K562 (cell line): ENCODE results near the gene WDR70. TPM values are rescaled to one million over a fixed set of nuclear protein-coding genes. Genes with fewer than 3 reads are reported as not detected.

Experiments used
- ATAC-seq: fragments of 200-7000 bp; cut with Tn5 transposase; 3 replicates; pipeline ENCODE4 v1.9.1; 2020; ENCODE audit warnings: moderate library complexity
- BruUV-seq: library from RNA; stranded (reverse); fragments of 400-500 nt; replicated peaks from 2 replicates; lab custom pipeline; 2021; lab: Mats Ljungman, UMichigan
- CTCF ChIA-PET: fragments of 300-600 bp; formaldehyde crosslinking; extraction: SDS; loops from one replicate; lab custom pipeline; 2021; ENCODE audit warnings: low intra/inter-chr PET ratio; lab: Yijun Ruan, JAX
- POLR2A ChIA-PET: fragments of 300-600, 350-650 bp; sonication (Branson Sonifier 250); formaldehyde crosslinking; extraction: SDS; loops from one replicate; lab custom pipeline; 2021; ENCODE audit warnings: antibody characterized with exemption, inconsistent platforms; lab: Yijun Ruan, JAX
- DNase-seq, 4 experiments: peaks; one replicate each; pipeline versions ENCODE4 v3.0.0 to v3.0.0-alpha.2; 2011 to 2018; ENCODE audit warnings: low spot score in 3 of 4, mixed read lengths in 3 of 4; ENCODE audit errors: extremely low read depth in 1 of 4
- FAIRE-seq: peaks from 2 replicates; lab custom pipeline; 2011; peaks lifted over from hg19 to GRCh38; lab: Jason Lieb, UNC
- H2AFZ ChIP-seq: 2 replicates; pipeline ENCODE4 v1.6.0; 2011; ENCODE audit warnings: low read depth, low read length, control low read depth, inconsistent platforms
- H3K27ac ChIP-seq: fragments of 200-600 bp; 3 replicates; pipeline ENCODE4 v1.8.0; 2011; ENCODE audit warnings: low read depth, mild to moderate bottlenecking, control low read depth, inconsistent platforms, low read length, moderate library complexity, mixed read lengths; ENCODE audit errors: extremely low read depth
- H3K27me3 ChIP-seq, 2 experiments: fragments of 300-600 bp in 1 of 2; 2 replicates in 1 of 2; 3 replicates in 1 of 2; pipeline versions ENCODE4 v1.6.0 to v1.8.0; 2011; ENCODE audit warnings: inconsistent platforms in 2 of 2, low read length in 2 of 2, mild to moderate bottlenecking in 1 of 2, mixed read lengths in 1 of 2, moderate library complexity in 1 of 2; ENCODE audit not compliant: control insufficient read depth in 2 of 2, insufficient read depth in 2 of 2
- H3K36me3 ChIP-seq: fragments of 300-600 bp; 3 replicates; pipeline ENCODE4 v1.8.0; 2011; ENCODE audit warnings: mild to moderate bottlenecking, low read length, inconsistent platforms; ENCODE audit not compliant: control insufficient read depth, insufficient read depth
- H3K4me1 ChIP-seq, 2 experiments: fragments of 200-600 bp in 1 of 2; replicated peaks in 1 of 2; 2 replicates in 1 of 2; 3 replicates in 1 of 2; pipeline versions ENCODE4 v1.5.1 to v1.8.0; 2011; ENCODE audit warnings: inconsistent platforms in 2 of 2, low read length in 2 of 2, mild to moderate bottlenecking in 1 of 2, mixed read lengths in 1 of 2, moderate library complexity in 1 of 2; ENCODE audit not compliant: control insufficient read depth in 2 of 2, insufficient read depth in 2 of 2
- H3K4me2 ChIP-seq: 2 replicates; pipeline ENCODE4 v1.6.1; 2011; ENCODE audit warnings: low read length, control low read depth, inconsistent platforms, mixed read lengths; ENCODE audit not compliant: insufficient read depth
- H3K4me3 ChIP-seq: fragments of 200-600 bp; sonication (generic), shearing (Covaris generic); 2 replicates; pipeline ENCODE4 v1.5.1; 2016; ENCODE audit warnings: control low read depth, inconsistent platforms
- H3K79me2 ChIP-seq: fragments of 200-600 bp; 3 replicates; pipeline ENCODE4 v1.8.0; 2011; ENCODE audit warnings: low read length, inconsistent platforms; ENCODE audit not compliant: control insufficient read depth, insufficient read depth
- H3K9ac ChIP-seq, 2 experiments: 2 replicates each; pipeline versions ENCODE4 v1.6.0 to v1.6.1; 2011; ENCODE audit warnings: low read depth in 2 of 2, low read length in 2 of 2, control low read depth in 1 of 2, inconsistent platforms in 1 of 2, mild to moderate bottlenecking in 1 of 2, mixed read lengths in 1 of 2; ENCODE audit not compliant: insufficient read depth in 1 of 2
- H3K9me1 ChIP-seq: one replicate; pipeline ENCODE4 v1.6.0; 2011; ENCODE audit warnings: inconsistent platforms, mild to moderate bottlenecking, low read length, moderate library complexity; ENCODE audit not compliant: control insufficient read depth, insufficient read depth
- H3K9me3 ChIP-seq: replicated peaks from 2 replicates; pipeline ENCODE4 v1.5.1; 2011; ENCODE audit warnings: low read depth, low read length, inconsistent platforms; ENCODE audit not compliant: control insufficient read depth, insufficient read depth
- H4K20me1 ChIP-seq: replicated peaks from 2 replicates; pipeline ENCODE4 v1.6.1; 2011; ENCODE audit warnings: low read length, inconsistent platforms, mixed read lengths; ENCODE audit not compliant: control insufficient read depth, insufficient read depth
- ARNT ChIP-seq, 2 experiments: fragments of 450-650 bp; IDR thresholded peaks; 2 replicates each; pipeline ENCODE4 v1.6.1; 2016; ENCODE audit warnings: mild to moderate bottlenecking in 1 of 2
- BCOR ChIP-seq: fragments of 450-650 bp; IDR thresholded peaks from 2 replicates; pipeline ENCODE4 v1.6.1; 2016
- E2F3 ChIP-seq: fragments of 250-450 bp; sonication (Bioruptor Pico); IDR thresholded peaks from 2 replicates; pipeline ENCODE4 v1.4.0; 2020; ENCODE audit warnings: mild to moderate bottlenecking
- ERF ChIP-seq: fragments of 450-650 bp; formaldehyde crosslinking; IDR thresholded peaks from 2 replicates; pipeline ENCODE4 v1.4.0; 2020; ENCODE audit warnings: mild to moderate bottlenecking, mixed read lengths
- ETV6 ChIP-seq, 3 experiments: fragments of 150-350 bp in 1 of 3; sonication (generic) in 1 of 3; formaldehyde crosslinking in 1 of 3; IDR thresholded peaks; 2 replicates each; pipeline versions ENCODE4 v1.6.1 to v1.8.0; 2014 to 2022; ENCODE audit warnings: borderline replicate concordance in 2 of 3, low read depth in 2 of 3, antibody characterized with exemption in 1 of 3, low read length in 1 of 3, mild to moderate bottlenecking in 1 of 3, missing genetic modification reagents in 1 of 3
- FOXJ3 ChIP-seq: sonication (generic); formaldehyde crosslinking; IDR thresholded peaks from 2 replicates; pipeline ENCODE4 v1.4.0; 2020; ENCODE audit warnings: mild to moderate bottlenecking, missing genetic modification reagents
- GTF2E2 ChIP-seq: fragments of 200-800 bp; sonication (Bioruptor generic); IDR thresholded peaks from 2 replicates; pipeline ENCODE4 v1.6.1; 2016; ENCODE audit warnings: missing genetic modification characterization, missing compliant biosample characterization
- ILF3 ChIP-seq: fragments of 450-650 bp; IDR thresholded peaks from 2 replicates; pipeline ENCODE4 v1.6.1; 2018; ENCODE audit warnings: antibody characterized with exemption, mild to moderate bottlenecking, moderate library complexity, borderline replicate concordance
- NONO ChIP-seq, 2 experiments: fragments of 200-400 bp in 1 of 2; fragments of 450-650 bp in 1 of 2; formaldehyde crosslinking in 1 of 2; IDR thresholded peaks; 2 replicates each; pipeline ENCODE4 v1.6.1; 2017; ENCODE audit warnings: low read depth in 2 of 2, mild to moderate bottlenecking in 2 of 2, moderate library complexity in 2 of 2, low read length in 1 of 2
- PML ChIP-seq: IDR thresholded peaks from 2 replicates; pipeline ENCODE4 v1.6.1; 2012; ENCODE audit warnings: low read length, inconsistent platforms
- RBM14 ChIP-seq: fragments of 200-400 bp; formaldehyde crosslinking; IDR thresholded peaks from 2 replicates; pipeline ENCODE4 v1.6.1; 2018; ENCODE audit warnings: low read depth, mild to moderate bottlenecking, low read length, moderate library complexity, borderline replicate concordance; ENCODE audit not compliant: insufficient read depth
- RBM15 ChIP-seq: fragments of 200-400 bp; formaldehyde crosslinking; IDR thresholded peaks from 2 replicates; pipeline ENCODE4 v1.6.1; 2018; ENCODE audit warnings: mild to moderate bottlenecking, low read length, moderate library complexity; ENCODE audit not compliant: insufficient read depth
- RBM25 ChIP-seq: fragments of 200-400 bp; formaldehyde crosslinking; IDR thresholded peaks from 2 replicates; pipeline ENCODE4 v1.6.1; 2018; ENCODE audit warnings: low read length, low read depth, moderate library complexity; ENCODE audit not compliant: severe bottlenecking
- RHOXF2B ChIP-seq: fragments of 250-450 bp; sonication (Bioruptor Pico); conservative IDR thresholded peaks from 2 replicates; pipeline ENCODE4 v1.5.1; 2021
- SMARCA5 ChIP-seq: fragments of 450-650 bp; IDR thresholded peaks from 2 replicates; pipeline ENCODE4 v1.6.1; 2016
- SMC3 ChIP-seq: conservative IDR thresholded peaks from 2 replicates; pipeline ENCODE4 v1.6.1; 2011; ENCODE audit warnings: low read depth, low read length, improper control_type of control experiment; ENCODE audit not compliant: insufficient read depth
- TRIM24 ChIP-seq, 2 experiments: fragments of 450-650 bp; IDR thresholded peaks; 2 replicates each; pipeline ENCODE4 v1.6.1; 2016
- TRIM28 ChIP-seq: fragments of 450-650 bp; IDR thresholded peaks from 2 replicates; pipeline ENCODE4 v1.6.1; 2017
- XRCC3 ChIP-seq: fragments of 450-650 bp; IDR thresholded peaks from 2 replicates; pipeline ENCODE4 v1.6.1; 2017; ENCODE audit warnings: mild to moderate bottlenecking, moderate library complexity
- ZBTB43 ChIP-seq: sonication (generic); formaldehyde crosslinking; IDR thresholded peaks from 2 replicates; pipeline ENCODE4 v1.8.0; 2023; ENCODE audit warnings: mild to moderate bottlenecking, missing genetic modification reagents
- ZFP1 ChIP-seq: fragments of 450-650 bp; formaldehyde crosslinking; IDR thresholded peaks from 2 replicates; pipeline ENCODE4 v1.4.0; 2020; ENCODE audit warnings: mild to moderate bottlenecking, mixed read lengths
- ZFPM2 ChIP-seq: fragments of 250-450 bp; sonication (Bioruptor Pico); IDR thresholded peaks from 2 replicates; pipeline ENCODE4 v1.5.1; 2022; ENCODE audit warnings: mild to moderate bottlenecking
- ZNF707 ChIP-seq: fragments of 250-450 bp; sonication (Bioruptor Pico); conservative IDR thresholded peaks from 2 replicates; pipeline ENCODE4 v1.8.0; 2022; ENCODE audit warnings: inconsistent platforms, mild to moderate bottlenecking, moderate library complexity
- ZNF75A ChIP-seq: fragments of 450-650 bp; formaldehyde crosslinking; IDR thresholded peaks from 2 replicates; pipeline ENCODE4 v1.4.0; 2020; ENCODE audit warnings: mild to moderate bottlenecking
- WGBS: fragments of 100-300 bp; shearing (Covaris generic); methylation state at CpG from one replicate; pipeline ENCODE4 v1.1.6; 2016; ENCODE audit warnings: low coverage, mixed read lengths; ENCODE audit not compliant: insufficient coverage; ENCODE audit errors: missing lambda C conversion rate; 5-methylcytosine and 5-hydroxymethylcytosine counted together
- in situ Hi-C: fragments of 300-500 bp; cut with MboI; formaldehyde crosslinking; loops from 4 replicates; pipeline ENCODE4 v1.15.0; 2018; ENCODE audit warnings: inconsistent platforms, mixed read lengths
- intact Hi-C: fragments of 100-400 bp; cut with micrococcal nuclease; formaldehyde crosslinking; loops from 2 replicates; pipeline ENCODE4 v1.14.2; 2022
- polyA plus RNA-seq, 8 experiments: library from polyadenylated mRNA; depleted of rRNA in 4 of 8; stranded (reverse) in 5 of 8; unstranded in 3 of 8; fragments of >200 nt; fragmentation: Nextera tagmentation in 2 of 8; fragmentation: Illumina TruSeq in 1 of 8; extraction: Ambion mirVana in 2 of 8; extraction: Trizol in 1 of 8; gene quantifications; 2 replicates each; pipeline versions ENCODE4 v1.2.1 to v1.2.3, GENCODE V29; 2011 to 2014; ENCODE audit warnings: inconsistent platforms in 1 of 8, missing spikeins in 1 of 8
- total RNA-seq, 7 experiments: library from RNA; depleted of rRNA in 6 of 7; stranded (reverse); fragments of >200 nt in 6 of 7; fragmentation: Illumina TruSeq in 2 of 7; extraction: Trizol in 2 of 7; gene quantifications; 2 replicates each; pipeline versions ENCODE4 v1.2.1 to v1.2.3, GENCODE V29; 2011 to 2021; ENCODE audit warnings: low replicate concordance in 1 of 7

Gene WDR70
- total and polyA plus RNA-seq, 9 of the 15 experiments (the other 6 are each of a cell fraction or from before 2014, with no cell fraction given) = 16.8 to 46.6 (median 38.8) TPM

GRCh38 chr5:37553720-37554404, 174.7 kb downstream of the WDR70 start (continued):
- TF ChIP-seq RBM14 = no peak
- 0 out of 2 replicates have a peak, but pooled peaks have one; percentile 58 for TF ChIP-seq SMARCA5
- 0 out of 2 replicates have a peak, but pooled peaks have one; percentile 46 for TF ChIP-seq GTF2E2 (tag)
- peak; percentile 76; the same call in 1 of the 2 replicates for TF ChIP-seq BCOR
- TF ChIP-seq RBM25 = peak; percentile 91
- TF ChIP-seq E2F3 (CRISPR knock-in tag) = no peak
- TF ChIP-seq ARNT (IDR thresholded peaks at IDR 0.05) = no peak
- TF ChIP-seq ETV6 (IDR thresholded peaks at IDR 0.05; ENCODE audit: borderline replicate concordance in 1 of 2, low read depth in 2 of 2, low read length in 1 of 2) = no peak
- TF ChIP-seq ETV6 (CRISPR knock-in tag; IDR thresholded peaks at IDR 0.05; ENCODE audit: borderline replicate concordance) = no peak
- TF ChIP-seq XRCC3 = 0 out of 2 replicates have a peak, but pooled peaks have one; percentile 10

DNA sequence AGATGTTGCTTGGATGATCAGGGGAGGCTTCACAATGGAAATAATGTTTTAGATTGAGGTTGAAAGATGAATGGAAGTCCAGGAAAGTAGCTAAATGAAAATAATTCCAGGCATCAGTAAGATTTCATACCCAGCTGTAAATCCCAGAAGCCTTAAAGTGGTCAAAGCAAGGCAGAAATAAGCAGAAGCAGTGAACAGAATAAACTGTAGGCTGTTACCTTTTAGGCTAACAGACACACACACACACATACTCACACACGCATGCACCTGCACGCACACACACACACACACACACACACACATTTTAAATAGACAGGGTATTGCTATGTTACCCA, 175.3 kb downstream of the WDR70 start:
- peaks cover 10% of the 10 kb centered on the region for H3K9me3 ChIP-seq
- H3K9me1 ChIP-seq = no peaks in the 10 kb centered on the region
- H3K4me2 ChIP-seq = no peak overlapping the region
- POLR2A ChIA-PET = interaction anchor here (0.5 to 4.3 kb wide), 2 partner anchors 10 to 95 kb away, joined by 3 to 15 read pairs; no protein-coding TSS in a partner anchor
- H3K36me3 ChIP-seq = no peaks in the 10 kb centered on the region
- in situ Hi-C loops = no loop called here
- WGBS = 91% methylated on average over 2 of the region's 2 CpGs
- DNase-seq (no peak), FAIRE-seq (no peak), ATAC-seq (no peak)
- CTCF ChIA-PET = interaction anchor here (1.0 kb wide), 1 partner anchor 141 kb away, joined by 3 read pairs; no protein-coding TSS in a partner anchor
- H3K27ac ChIP-seq = no peak overlapping the region
- intact Hi-C loops = loop anchor here (2.0 kb wide), 1 partner anchor 142 kb away; no protein-coding TSS in a partner anchor
- no peak overlapping the region for H3K4me3 ChIP-seq
- peaks cover 7% of the 10 kb centered on the region; the same call in 1 of the 3 replicates for H3K79me2 ChIP-seq
- H3K4me1 ChIP-seq = peaks cover 0 to 22% of the 10 kb centered on the region in 2 experiments; a peak in 4 of 5 replicates
- no peaks in the 10 kb centered on the region for H3K27me3 ChIP-seq
- H3K9ac ChIP-seq = no peak overlapping the region
- BruUV-seq = no TSS peak
- no peaks in the 10 kb centered on the region for H4K20me1 ChIP-seq
- H2AFZ ChIP-seq = no peak overlapping the region
- TF ChIP-seq TRIM24 (IDR thresholded peaks at IDR 0.05) = 0 out of 4 replicates have a peak, but pooled peaks of 1 of the 2 experiments have one; percentile 35
- peak; percentile 89 for TF ChIP-seq ZFP1 (CRISPR knock-in tag)
- TF ChIP-seq RHOXF2B (CRISPR knock-in tag) = no peak
- TF ChIP-seq RBM15 = no peak
- TF ChIP-seq TRIM28 = peak; percentile 70
- TF ChIP-seq ZBTB43 (CRISPR knock-in tag) = no peak
- TF ChIP-seq SMC3 = no peak
- TF ChIP-seq NONO (IDR thresholded peaks at IDR 0.05; ENCODE audit: low read depth in 2 of 2, low read length in 1 of 2) = no peak
- no peak for TF ChIP-seq FOXJ3
- no peak for TF ChIP-seq ZNF707 (CRISPR knock-in tag)
- no peak for TF ChIP-seq ZFPM2 (CRISPR knock-in tag)
- no peak for TF ChIP-seq ERF (CRISPR knock-in tag)
- no peak for TF ChIP-seq ZNF75A (CRISPR knock-in tag)
- no peak for TF ChIP-seq PML
- TF ChIP-seq ILF3 = no peak
